GM12892 (cell line): ENCODE results near the gene IL17RD.

Source experiments
- POLR2A ChIP-seq: IDR thresholded peaks from 2 replicates; pipeline ENCODE4 v1.6.1; 2011; ENCODE audit warnings: low read depth, low read length, control low read depth
- POLR2AphosphoS5 ChIP-seq: IDR thresholded peaks from 2 replicates; pipeline ENCODE4 v1.6.1; 2011; ENCODE audit warnings: low read depth, low read length, control low read depth

DNA sequence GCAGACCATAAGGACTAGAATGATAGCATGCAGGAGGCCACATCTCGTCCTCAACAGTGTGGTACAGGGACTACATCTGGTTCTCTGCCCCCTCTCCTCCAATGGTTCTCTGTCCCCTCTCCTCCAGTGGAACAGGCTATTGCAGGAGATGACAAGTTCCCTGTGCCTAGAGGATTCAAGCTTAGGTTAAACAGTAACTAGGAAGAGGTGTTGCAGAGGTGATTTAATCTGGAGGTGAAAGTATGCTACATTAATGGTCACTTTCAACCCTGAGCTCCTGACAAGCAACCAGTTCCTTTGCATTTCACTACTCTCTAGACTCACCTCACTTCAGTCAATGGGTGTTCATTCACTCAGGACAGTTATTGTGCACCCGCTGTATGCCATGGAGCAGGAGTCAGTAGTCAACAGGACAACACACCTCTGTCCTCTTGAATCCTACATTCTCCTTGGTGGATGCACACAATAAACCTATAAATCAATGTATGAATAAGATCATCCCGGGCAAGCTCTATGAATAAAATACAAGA, 88.7 kb downstream of the IL17RD start:
- no peak for TF ChIP-seq POLR2A
- no peak for TF ChIP-seq POLR2AphosphoS5
